HG03159 (cell line): Measurements from ENCODE around the gene XRCC3.

Experiments used
- ATAC-seq: cut with Tn5 transposase; IDR thresholded peaks from one replicate; pipeline ENCODE4 v1.9.1; 2021; ENCODE audit warnings: mild to moderate bottlenecking, moderate library complexity; ENCODE audit not compliant: unreplicated experiment

The XRCC3 gene

GRCh38 chr14:103696466-103697071 lies 18.7 kb downstream of the XRCC3 start:
- no peak for ATAC-seq

- no peak for ATAC-seq
These were observed 19.2 kb downstream of the XRCC3 start for GRCh38 chr14:103696070-103696402.

GRCh38 chr14:103695296-103696069 lies 19.8 kb downstream of the XRCC3 start:
- ATAC-seq = no peak

- ATAC-seq = no peak
These were observed 20.7 kb downstream of the XRCC3 start for GRCh38 chr14:103694572-103695026.

GRCh38 chr14:103693515-103693914 lies 21.7 kb downstream of the XRCC3 start:
- no peak for ATAC-seq

GRCh38 chr14:103692871-103693270 lies 22.4 kb downstream of the XRCC3 start:
- ATAC-seq = no peak

- ATAC-seq = peak; percentile 25
These were observed 23.1 kb downstream of the XRCC3 start for GRCh38 chr14:103692159-103692558.

GRCh38 chr14:103691655-103692054 lies 23.6 kb downstream of the XRCC3 start:
- peak; percentile 72 for ATAC-seq

GRCh38 chr14:103690332-103690731 lies 24.9 kb downstream of the XRCC3 start:
- no peak for ATAC-seq

GRCh38 chr14:103688906-103689902 lies 26.0 kb downstream of the XRCC3 start:
- no peak for ATAC-seq

GRCh38 chr14:103688441-103688840 lies 26.8 kb downstream of the XRCC3 start:
- no peak for ATAC-seq

GRCh38 chr14:103687712-103688111 lies 27.5 kb downstream of the XRCC3 start:
- ATAC-seq = no peak

- no peak for ATAC-seq
These were observed 28.3 kb downstream of the XRCC3 start for GRCh38 chr14:103686831-103687485.

GRCh38 chr14:103685276-103686211 lies 29.7 kb downstream of the XRCC3 start:
- ATAC-seq = no peak

GRCh38 chr14:103684871-103685270 lies 30.4 kb downstream of the XRCC3 start:
- ATAC-seq = no peak

GRCh38 chr14:103684471-103684870 lies 30.8 kb downstream of the XRCC3 start:
- ATAC-seq = no peak

- no peak for ATAC-seq
These were observed 32.1 kb downstream of the XRCC3 start for GRCh38 chr14:103683139-103683538.

- ATAC-seq = no peak
These were observed 34.6 kb downstream of the XRCC3 start for GRCh38 chr14:103680491-103681231.

GRCh38 chr14:103679351-103679750 lies 35.9 kb downstream of the XRCC3 start:
- peak; percentile 87 for ATAC-seq
